H1 (cell line): Measurements from ENCODE around the gene LNX2. TPM values are rescaled to one million over a fixed set of nuclear protein-coding genes. Genes with fewer than 3 reads are reported as not detected.

Experiments used
- CTCF ChIA-PET: fragments of 300-600 bp; sonication (Branson Sonifier 250); formaldehyde crosslinking; loops from one replicate; lab custom pipeline; 2021; ENCODE audit not compliant: partially characterized antibody; lab: Charles Lee
- POLR2A ChIA-PET: fragments of 300-600 bp; sonication (Branson Sonifier 250); formaldehyde crosslinking; loops from one replicate; lab custom pipeline; 2021; ENCODE audit warnings: inconsistent platforms; ENCODE audit not compliant: partially characterized antibody; lab: Charles Lee
- DNase-seq, 2 experiments: peaks; one replicate each; pipeline versions ENCODE4 v3.0.0 to v3.0.0-alpha.2; 2010 to 2022; ENCODE audit warnings: low spot score in 2 of 2, low read depth in 1 of 2, mixed read lengths in 1 of 2
- FAIRE-seq: peaks from 2 replicates; lab custom pipeline; 2011; peaks lifted over from hg19 to GRCh38; lab: Jason Lieb, UNC
- H2AFZ ChIP-seq: 2 replicates; pipeline ENCODE4 v1.8.1; 2012; ENCODE audit warnings: low read length, inconsistent platforms
- H2AK5ac ChIP-seq: 2 replicates; pipeline ENCODE4 v1.6.1; 2013; ENCODE audit warnings: low read depth, low read length
- H2BK120ac ChIP-seq: replicated peaks from 2 replicates; pipeline ENCODE3; 2013; ENCODE audit warnings: low read depth, low read length, inconsistent platforms
- H2BK12ac ChIP-seq: 2 replicates; pipeline ENCODE4 v1.6.1; 2013; ENCODE audit warnings: low read depth, low read length
- H2BK15ac ChIP-seq: 2 replicates; pipeline ENCODE4 v1.6.1; 2013; ENCODE audit warnings: low read length
- H2BK20ac ChIP-seq: 2 replicates; pipeline ENCODE4 v1.6.1; 2013; ENCODE audit warnings: low read length
- H2BK5ac ChIP-seq: 2 replicates; pipeline ENCODE4 v1.6.1; 2013; ENCODE audit warnings: low read depth, low read length
- H3K14ac ChIP-seq: 2 replicates; pipeline ENCODE4 v1.6.1; 2013; ENCODE audit warnings: inconsistent platforms; ENCODE audit not compliant: insufficient read length
- H3K18ac ChIP-seq: 2 replicates; pipeline ENCODE4 v1.6.1; 2013; ENCODE audit warnings: low read length; ENCODE audit errors: extremely low read depth
- H3K23ac ChIP-seq: 2 replicates; pipeline ENCODE4 v1.6.1; 2013; ENCODE audit warnings: inconsistent platforms; ENCODE audit not compliant: insufficient read length
- H3K23me2 ChIP-seq: 2 replicates; pipeline ENCODE4 v1.6.1; 2013; ENCODE audit warnings: low read depth, low read length
- H3K27ac ChIP-seq: 2 replicates; pipeline ENCODE4 v1.6.1; 2011; ENCODE audit warnings: low read depth, low read length, inconsistent platforms
- H3K27me3 ChIP-seq, 4 experiments: replicated peaks in 1 of 4; 1 replicate in 1 of 4; 2 replicates in 3 of 4; pipeline versions ENCODE4 v1.6.1 to v1.8.1; 2011 to 2013; ENCODE audit warnings: low read length in 3 of 4, mild to moderate bottlenecking in 3 of 4, inconsistent platforms in 2 of 4, mixed read lengths in 2 of 4, moderate library complexity in 1 of 4; ENCODE audit not compliant: control insufficient read depth in 3 of 4, insufficient read depth in 3 of 4; ENCODE audit errors: extremely low read depth in 1 of 4
- H3K36me3 ChIP-seq, 4 experiments: 2 replicates each; pipeline versions ENCODE4 v1.6.1 to v1.8.1; 2011 to 2013; ENCODE audit warnings: mild to moderate bottlenecking in 4 of 4, low read length in 3 of 4, moderate library complexity in 2 of 4, control low read depth in 1 of 4, inconsistent platforms in 1 of 4; ENCODE audit not compliant: insufficient read depth in 4 of 4, control insufficient read depth in 2 of 4
- H3K4ac ChIP-seq: replicated peaks from 2 replicates; pipeline ENCODE3; 2013; ENCODE audit warnings: low read length, low read depth, mixed read lengths, inconsistent platforms; ENCODE audit not compliant: insufficient read length
- H3K4me1 ChIP-seq, 4 experiments: replicated peaks in 1 of 4; 1 replicate in 1 of 4; 2 replicates in 3 of 4; pipeline versions ENCODE4 v1.6.1 to v1.8.1; 2011 to 2013; ENCODE audit warnings: low read length in 3 of 4, inconsistent platforms in 2 of 4, mixed read lengths in 1 of 4; ENCODE audit not compliant: insufficient read depth in 4 of 4, control insufficient read depth in 3 of 4
- H3K4me2 ChIP-seq, 2 experiments: 2 replicates each; pipeline versions ENCODE4 v1.6.1 to v1.8.1; 2011 to 2013; ENCODE audit warnings: low read depth in 2 of 2, low read length in 2 of 2, control low read depth in 1 of 2, inconsistent platforms in 1 of 2, mild to moderate bottlenecking in 1 of 2; ENCODE audit not compliant: insufficient read depth in 1 of 2
- H3K4me3 ChIP-seq, 4 experiments: fragments of 200-600, 300-600 bp in 1 of 4; sonication (generic), shearing (Covaris generic), sonication (Bioruptor Twin) in 1 of 4; 2 replicates each; pipeline versions ENCODE4 v1.5.1 to v1.8.1; 2011 to 2016; ENCODE audit warnings: low read length in 4 of 4, low read depth in 3 of 4, control low read depth in 2 of 4, inconsistent platforms in 2 of 4, mild to moderate bottlenecking in 2 of 4, mixed read lengths in 1 of 4, moderate library complexity in 1 of 4; ENCODE audit not compliant: insufficient read depth in 2 of 4; ENCODE audit errors: extremely low read depth in 1 of 4
- H3K56ac ChIP-seq: replicated peaks from 2 replicates; pipeline ENCODE3; 2013; ENCODE audit warnings: low read depth, mild to moderate bottlenecking, mixed read lengths, low read length, inconsistent platforms; ENCODE audit not compliant: insufficient read length
- H3K79me1 ChIP-seq: 2 replicates; pipeline ENCODE4 v1.6.1; 2013; ENCODE audit warnings: low read depth, low read length, control low read depth
- H3K79me2 ChIP-seq, 2 experiments: 2 replicates each; pipeline versions ENCODE4 v1.6.1 to v1.8.1; 2012 to 2013; ENCODE audit warnings: low read length in 2 of 2, mild to moderate bottlenecking in 2 of 2, inconsistent platforms in 1 of 2; ENCODE audit not compliant: insufficient read depth in 2 of 2, control insufficient read depth in 1 of 2
- H3K9ac ChIP-seq, 4 experiments: replicated peaks in 1 of 4; 1 replicate in 1 of 4; 2 replicates in 3 of 4; pipeline versions ENCODE4 v1.6.1 to v1.8.1; 2011 to 2013; ENCODE audit warnings: low read depth in 3 of 4, low read length in 3 of 4, control low read depth in 2 of 4, mild to moderate bottlenecking in 2 of 4, moderate library complexity in 2 of 4, inconsistent platforms in 1 of 4; ENCODE audit errors: extremely low read depth in 1 of 4
- H3K9me3 ChIP-seq, 2 experiments: 2 replicates each; pipeline versions ENCODE4 v1.6.1 to v1.8.1; 2012 to 2013; ENCODE audit warnings: mild to moderate bottlenecking in 2 of 2, moderate library complexity in 2 of 2, control low read depth in 1 of 2, inconsistent platforms in 1 of 2, low read depth in 1 of 2, low read length in 1 of 2, mixed read lengths in 1 of 2; ENCODE audit not compliant: insufficient read depth in 2 of 2
- H4K20me1 ChIP-seq, 2 experiments: replicated peaks in 1 of 2; 2 replicates each; pipeline versions ENCODE3 to v1.8.1; 2011 to 2013; ENCODE audit warnings: inconsistent platforms in 2 of 2, low read length in 2 of 2, mild to moderate bottlenecking in 1 of 2; ENCODE audit not compliant: insufficient read depth in 2 of 2, control insufficient read depth in 1 of 2
- H4K5ac ChIP-seq: 2 replicates; pipeline ENCODE4 v1.6.1; 2013; ENCODE audit warnings: low read length, low read depth, mixed read lengths, inconsistent platforms; ENCODE audit not compliant: insufficient read length
- H4K8ac ChIP-seq: 2 replicates; pipeline ENCODE4 v1.8.0; 2013; ENCODE audit warnings: mild to moderate bottlenecking, moderate library complexity, low read length, inconsistent platforms; ENCODE audit not compliant: insufficient read depth; ENCODE audit errors: extremely low read depth
- H4K91ac ChIP-seq: replicated peaks from 2 replicates; pipeline ENCODE3; 2013; ENCODE audit warnings: low read length, mixed read lengths, inconsistent platforms; ENCODE audit not compliant: insufficient read length
- ASH2L ChIP-seq: fragments of 200-600, 300-600 bp; sonication (generic); IDR thresholded peaks from one replicate; pipeline ENCODE4 v1.7.1; 2017; ENCODE audit warnings: low read length
- EP300 ChIP-seq, 2 experiments: IDR thresholded peaks; 1 replicate in 1 of 2; 2 replicates in 1 of 2; pipeline ENCODE4 v1.6.1; 2011 to 2012; ENCODE audit warnings: low read depth in 2 of 2, low read length in 2 of 2, mild to moderate bottlenecking in 2 of 2, borderline replicate concordance in 1 of 2, inconsistent platforms in 1 of 2, moderate library complexity in 1 of 2
- EZH2 ChIP-seq: fragments of 200-600 bp; sonication (generic); IDR thresholded peaks from 2 replicates; pipeline ENCODE4 v1.7.1; 2012; ENCODE audit warnings: low read depth, mild to moderate bottlenecking, moderate library complexity, low read length, inconsistent platforms; ENCODE audit not compliant: severe bottlenecking
- FOSL1 ChIP-seq: IDR thresholded peaks from 2 replicates; pipeline ENCODE4 v1.6.1; 2011; ENCODE audit warnings: mild to moderate bottlenecking, low read depth, low read length, moderate library complexity; ENCODE audit not compliant: insufficient read depth
- GABPA ChIP-seq: IDR thresholded peaks from 2 replicates; pipeline ENCODE4 v1.6.1; 2011; ENCODE audit warnings: mild to moderate bottlenecking, low read length, moderate library complexity, borderline replicate concordance; ENCODE audit not compliant: insufficient read depth
- JUND ChIP-seq: IDR thresholded peaks from 2 replicates; pipeline ENCODE4 v1.6.1; 2011; ENCODE audit warnings: mild to moderate bottlenecking, improper control_type of control experiment, low read length
- KDM5A ChIP-seq: fragments of 200-600 bp; IDR thresholded peaks from 2 replicates; pipeline ENCODE4 v1.7.1; 2012; ENCODE audit warnings: mild to moderate bottlenecking, low read length, inconsistent platforms, mixed read lengths
- MAFK ChIP-seq: IDR thresholded peaks from 2 replicates; pipeline ENCODE4 v1.6.1; 2012; ENCODE audit warnings: low read depth, mild to moderate bottlenecking, improper control_type of control experiment, low read length
- POLR2A ChIP-seq, 2 experiments: IDR thresholded peaks; 1 replicate in 1 of 2; 2 replicates in 1 of 2; pipeline ENCODE4 v1.6.1; 2011; ENCODE audit warnings: low read depth in 2 of 2, low read length in 2 of 2, mild to moderate bottlenecking in 2 of 2; ENCODE audit errors: control extremely low read depth in 1 of 2
- RBBP5 ChIP-seq: IDR thresholded peaks from 2 replicates; pipeline ENCODE4 v1.7.1; 2012; ENCODE audit warnings: low read depth, mild to moderate bottlenecking, inconsistent platforms, low read length, moderate library complexity, borderline replicate concordance
- SAP30 ChIP-seq: fragments of 300-600 bp; sonication (generic); IDR thresholded peaks from 2 replicates; pipeline ENCODE4 v1.7.1; 2012; ENCODE audit warnings: low read length, moderate library complexity, mild to moderate bottlenecking, inconsistent platforms; ENCODE audit not compliant: insufficient read depth, insufficient replicate concordance
- SIN3A ChIP-seq, 2 experiments: IDR thresholded peaks in 1 of 2; conservative IDR thresholded peaks in 1 of 2; 2 replicates each; pipeline ENCODE4 v1.6.1; 2011 to 2012; ENCODE audit warnings: low read length in 2 of 2, improper control_type of control experiment in 1 of 2, low read depth in 1 of 2, mild to moderate bottlenecking in 1 of 2
- SRF ChIP-seq: IDR thresholded peaks from 2 replicates; pipeline ENCODE4 v1.6.1; 2011; ENCODE audit warnings: mild to moderate bottlenecking, low read depth, low read length, moderate library complexity
- SUZ12 ChIP-seq: fragments of 200-600 bp; sonication (generic); IDR thresholded peaks from 2 replicates; pipeline ENCODE4 v1.6.1; 2012; ENCODE audit warnings: mild to moderate bottlenecking, inconsistent platforms, low read length, moderate library complexity, mixed read lengths
- TAF1 ChIP-seq: IDR thresholded peaks from 2 replicates; pipeline ENCODE4 v1.6.1; 2011; ENCODE audit warnings: mild to moderate bottlenecking, low read depth, low read length
- WGBS, 2 experiments: shearing (Covaris generic) in 1 of 2; methylation state at CpG; one replicate each; pipeline versions ENCODE4 v1.1.6 to v1.1.7; 2013 to 2015; ENCODE audit warnings: low lambda C conversion rate in 2 of 2, mixed read lengths in 2 of 2, inconsistent platforms in 1 of 2, low coverage in 1 of 2, missing lambda C conversion rate in 1 of 2; ENCODE audit not compliant: insufficient replicate concordance in 2 of 2, insufficient coverage in 1 of 2, insufficient read length in 1 of 2; ENCODE audit errors: extremely low coverage in 1 of 2, missing lambda C conversion rate in 1 of 2; 5-methylcytosine and 5-hydroxymethylcytosine counted together
- polyA plus RNA-seq, 7 experiments: library from polyadenylated mRNA; depleted of rRNA in 3 of 7; stranded (reverse) in 5 of 7; unstranded in 2 of 7; fragments of >200 nt in 5 of 7; fragments of 200-250 nt in 2 of 7; gene quantifications; 1 replicate in 5 of 7; 2 replicates in 1 of 7; 4 replicates in 1 of 7; pipeline versions ENCODE4 v1.2.1 to v1.2.3, GENCODE V29; 2011 to 2013; ENCODE audit warnings: missing spikeins in 2 of 7, mixed read lengths in 2 of 7
- total RNA-seq: library from RNA; stranded (reverse); fragmentation: NEBNext Ultra II Directional; extraction: Animal tissue kit (Norgen Biotek cat#: 25700); gene quantifications from 2 replicates; pipeline ENCODE4 v1.2.1, GENCODE V29; 2021

LNX2 gene
- total and polyA plus RNA-seq, 2 of the 8 experiments (the other 6 are each of a cell fraction or from before 2014, with no cell fraction given): 6.4 to 13.9 TPM

GRCh38 chr13:27559719-27560118, 60.6 kb downstream of the LNX2 start:
- H2BK15ac ChIP-seq: no peak overlapping the region
- no peaks in the 10 kb centered on the region for H3K27me3 ChIP-seq
- no peak overlapping the region for H3K4ac ChIP-seq
- no peaks in the 10 kb centered on the region for H3K79me1 ChIP-seq
- no peak for DNase-seq
- no peak overlapping the region for H3K4me3 ChIP-seq
- H2BK20ac ChIP-seq: no peak overlapping the region
- no peak overlapping the region for H2BK5ac ChIP-seq
- no peak overlapping the region for H2BK120ac ChIP-seq
- POLR2A ChIA-PET: no interaction called here
- no peak for FAIRE-seq
- no peak overlapping the region for H4K5ac ChIP-seq
- H3K9ac ChIP-seq: no peak overlapping the region
- no peaks in the 10 kb centered on the region for H3K9me3 ChIP-seq
- no peak overlapping the region for H4K8ac ChIP-seq
- H4K91ac ChIP-seq: no peak overlapping the region
- no peaks in the 10 kb centered on the region for H3K79me2 ChIP-seq
- H4K20me1 ChIP-seq: no peaks in the 10 kb centered on the region
- no peak overlapping the region for H2AFZ ChIP-seq
- H3K27ac ChIP-seq: no peak overlapping the region
- no peak overlapping the region for H3K23ac ChIP-seq
- H3K56ac ChIP-seq: no peak overlapping the region
- CTCF ChIA-PET: interaction anchor here (0.7 kb wide), 1 partner anchor 27 kb away, joined by 3 read pairs; no protein-coding TSS in a partner anchor
- H2BK12ac ChIP-seq: no peak overlapping the region
- no peak overlapping the region for H2AK5ac ChIP-seq
- no peaks in the 10 kb centered on the region for H3K23me2 ChIP-seq
- H3K4me2 ChIP-seq: no peak overlapping the region
- H3K18ac ChIP-seq: no peak overlapping the region
- H3K36me3 ChIP-seq: peaks cover 0 to 21% (median 10%) of the 10 kb centered on the region in 4 experiments; a peak in 5 of 8 replicates
- no peaks in the 10 kb centered on the region for H3K4me1 ChIP-seq
- H3K14ac ChIP-seq: no peak overlapping the region
- WGBS, 2 experiments: 98% methylated on average over 2 of the region's 2 CpGs; no CpG with 5 or more reads in 1 of the 2 experiments
- TF ChIP-seq SIN3A (conservative IDR thresholded peaks at IDR 0.05 in 1 of 2, IDR thresholded peaks at IDR 0.05 in 1 of 2; ENCODE audit: low read depth in 1 of 2, low read length in 2 of 2) (no peak), ASH2L (no peak), SUZ12 (no peak), KDM5A (no peak), EP300 (IDR thresholded peaks at IDR 0.05; ENCODE audit: borderline replicate concordance in 1 of 2, low read depth in 2 of 2, low read length in 2 of 2) (no peak), MAFK (no peak), SAP30 (no peak), FOSL1 (no peak), SRF (no peak), GABPA (no peak), TAF1 (no peak), EZH2 (no peak), RBBP5 (no peak), JUND (no peak), POLR2A (IDR thresholded peaks at IDR 0.05; ENCODE audit: control extremely low read depth in 1 of 2, low read depth in 2 of 2, low read length in 2 of 2) (no peak)
